Activated CD8-positive, alpha-beta memory T cell treated with anti-CD3 and anti-CD28 coated beads, Interleukin-2, amount 50 U/mL, for 1 hour (primary cell): ENCODE data around the gene LRRC8E.
"Not testable (repeated sequence)": the region's sequence is repeated elsewhere in the genome, so short reads cannot be mapped to it uniquely, and the experiment has no call there.

Source experiments
- DNase-seq: peaks from one replicate; pipeline ENCODE4 v3.0.0-alpha.2; 2020; ENCODE audit errors: extremely low read depth

LRRC8E gene

DNA sequence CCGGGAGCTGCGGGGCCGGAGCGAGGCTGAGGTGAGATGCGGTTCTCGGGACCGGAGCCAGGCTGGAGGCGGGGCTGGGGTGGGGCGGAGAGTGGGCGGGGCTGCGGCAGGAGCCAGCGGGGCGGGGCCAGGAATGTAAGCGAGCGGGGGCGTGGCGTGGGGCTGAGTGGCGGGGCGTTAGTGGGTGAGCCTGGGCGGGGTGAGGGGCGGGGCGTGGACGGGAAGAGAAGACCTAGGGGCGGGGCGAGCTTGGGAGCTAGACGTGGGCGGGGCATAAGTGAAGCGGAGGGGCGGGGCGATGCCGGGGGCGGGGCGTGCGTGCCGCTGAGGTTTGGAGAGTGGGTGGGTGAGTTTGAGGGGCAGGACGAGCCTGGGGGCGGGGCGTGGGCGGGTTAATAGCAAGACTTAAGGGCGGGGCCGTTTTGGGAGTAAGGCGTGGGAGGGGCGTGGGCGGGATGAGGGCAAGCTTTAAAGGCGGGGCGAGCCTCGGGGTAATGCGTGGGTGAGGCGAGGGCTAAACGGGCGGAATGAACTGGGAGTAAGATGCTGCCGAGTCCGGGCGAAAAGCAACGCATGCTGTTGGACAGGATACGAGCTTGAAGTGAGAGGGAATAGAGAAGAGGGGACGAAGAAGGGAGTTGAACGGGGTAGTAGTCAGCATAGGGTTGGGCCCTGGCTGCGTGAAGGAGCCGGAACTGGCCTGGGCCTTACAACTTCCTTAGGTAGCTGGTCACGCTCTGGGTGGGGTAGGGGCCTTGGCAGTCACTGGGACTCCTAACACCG, 32.4 kb downstream of the LRRC8E start:
- peak; percentile 100 for DNase-seq

DNA sequence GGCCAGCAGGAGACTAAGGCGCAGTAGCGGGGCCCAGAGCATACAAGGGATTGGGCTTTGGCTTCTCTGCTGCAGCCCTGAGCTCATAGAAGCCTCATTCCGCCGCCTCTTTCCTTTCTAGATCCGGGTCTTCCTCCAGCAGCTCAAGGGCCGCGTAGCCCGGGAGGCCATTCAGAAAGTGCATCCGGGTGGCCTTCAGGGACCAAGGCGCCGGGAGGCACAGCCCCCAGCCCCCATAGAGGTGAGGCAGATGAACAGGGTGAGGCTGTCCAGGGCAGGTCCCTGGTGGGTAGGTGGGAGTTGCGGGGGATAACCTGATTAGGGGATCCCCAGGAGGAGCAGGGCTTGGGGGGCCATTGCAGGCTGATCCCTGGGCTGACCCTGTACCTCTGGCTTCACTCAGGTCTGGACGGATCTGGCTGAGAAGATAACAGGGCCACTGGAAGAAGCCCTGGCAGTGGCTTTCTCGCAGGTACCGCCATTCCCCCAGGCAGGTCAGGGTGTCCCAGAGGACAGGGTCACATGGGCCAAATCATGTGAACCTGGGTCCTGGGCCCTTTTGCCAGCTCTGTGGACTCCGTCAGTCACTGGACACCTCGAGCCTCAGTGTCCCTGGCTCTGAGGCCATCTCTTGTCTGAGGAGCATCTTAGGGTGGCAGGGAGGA, 33.1 kb downstream of the LRRC8E start:
- DNase-seq = no peak

DNA sequence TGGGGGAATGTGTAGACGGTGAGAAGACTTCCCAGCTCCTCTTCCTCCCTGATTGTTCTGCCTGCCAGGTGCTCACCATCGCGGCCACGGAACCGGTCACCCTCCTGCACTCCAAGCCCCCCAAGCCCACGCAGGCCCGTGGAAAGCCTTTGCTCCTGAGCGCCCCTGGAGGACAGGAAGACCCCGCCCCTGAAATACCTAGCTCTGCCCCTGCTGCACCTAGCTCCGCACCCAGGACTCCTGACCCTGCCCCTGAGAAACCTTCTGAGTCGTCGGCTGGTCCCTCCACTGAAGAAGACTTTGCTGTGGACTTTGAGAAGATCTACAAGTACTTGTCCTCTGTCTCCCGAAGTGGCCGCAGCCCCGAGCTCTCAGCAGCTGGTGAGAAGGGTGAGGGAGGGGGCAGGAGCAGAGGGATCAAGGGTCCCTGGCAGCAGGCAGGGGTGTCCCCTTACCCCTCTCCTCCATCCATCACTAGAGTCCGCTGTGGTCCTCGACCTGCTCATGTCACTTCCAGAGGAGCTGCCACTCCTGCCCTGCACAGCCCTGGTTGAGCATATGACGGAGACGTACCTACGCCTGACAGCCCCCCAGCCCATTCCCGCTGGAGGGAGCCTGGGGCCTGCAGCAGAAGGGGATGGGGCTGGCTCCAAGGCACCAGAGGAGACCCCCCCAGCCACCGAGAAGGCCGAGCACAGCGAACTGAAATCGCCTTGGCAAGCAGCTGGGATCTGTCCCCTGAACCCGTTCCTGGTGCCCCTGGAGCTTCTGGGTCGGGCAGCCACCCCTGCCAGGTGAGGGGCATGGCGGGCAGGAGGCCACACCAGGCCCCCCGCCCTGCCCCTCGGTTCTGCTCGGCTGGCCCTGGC, 33.9 kb downstream of the LRRC8E start:
- no peak for DNase-seq

DNA sequence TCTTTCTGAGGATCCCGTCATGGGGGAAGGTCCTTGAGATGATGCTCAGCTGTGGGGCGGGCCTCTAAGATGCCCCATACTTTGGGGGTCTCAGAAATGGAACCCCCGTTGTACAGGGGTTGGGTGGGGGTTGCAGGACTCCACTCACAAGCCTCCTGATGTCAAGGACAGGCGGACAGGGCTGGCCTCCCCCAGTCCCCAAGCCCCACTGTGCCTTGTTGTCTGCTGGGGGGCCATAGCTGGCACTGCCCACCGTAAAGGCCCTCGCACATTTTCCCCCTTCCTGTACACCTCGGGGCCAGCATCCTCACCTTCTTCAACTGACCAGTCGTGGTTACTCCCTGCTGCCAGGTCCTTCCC, 34.5 kb downstream of the LRRC8E start:
- DNase-seq = no peak

DNA sequence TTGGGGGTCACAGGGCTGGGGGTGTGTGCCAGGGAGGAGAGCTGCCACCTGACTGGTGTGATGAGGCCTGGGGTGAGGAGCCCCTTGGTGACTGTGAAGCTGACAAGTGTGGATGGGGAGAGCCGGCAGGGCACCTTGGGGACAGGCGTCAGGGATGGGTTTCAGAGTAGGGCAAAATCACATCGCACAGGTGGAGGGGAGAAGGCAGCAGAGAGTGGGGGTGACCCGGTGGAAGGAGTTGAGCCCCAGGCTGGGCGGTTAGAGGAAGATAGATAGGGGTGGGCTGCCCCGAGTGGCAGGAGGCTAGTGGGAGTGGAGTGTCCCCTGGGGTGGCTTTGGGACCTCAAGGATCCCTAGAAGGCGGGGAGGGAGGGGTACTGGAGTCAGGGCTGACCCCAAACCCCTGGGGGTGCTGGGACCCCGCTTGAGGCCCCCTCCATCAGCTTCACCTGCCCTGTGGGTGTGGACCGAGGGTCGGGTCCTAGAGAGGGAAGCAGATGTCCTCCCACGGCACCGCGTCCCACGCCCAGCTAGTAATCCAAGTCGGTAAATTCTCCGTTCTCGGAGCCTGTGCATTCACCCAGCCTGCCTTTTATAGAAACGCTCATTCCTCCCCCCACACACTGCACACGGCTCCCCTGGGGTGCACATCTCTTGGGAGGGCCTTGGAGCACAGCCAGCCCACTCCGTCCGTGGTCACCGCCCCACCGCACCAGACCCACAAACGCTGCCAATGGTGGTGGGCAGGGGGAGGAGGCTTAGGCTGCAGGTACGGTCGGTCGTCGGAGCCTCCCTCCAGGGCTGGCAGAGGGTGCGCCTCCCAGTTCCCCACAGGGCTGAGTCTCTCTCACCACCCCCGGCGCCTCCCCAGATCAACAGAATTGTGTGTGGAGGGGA, 35.2 kb downstream of the LRRC8E start:
- DNase-seq = no peak

DNA sequence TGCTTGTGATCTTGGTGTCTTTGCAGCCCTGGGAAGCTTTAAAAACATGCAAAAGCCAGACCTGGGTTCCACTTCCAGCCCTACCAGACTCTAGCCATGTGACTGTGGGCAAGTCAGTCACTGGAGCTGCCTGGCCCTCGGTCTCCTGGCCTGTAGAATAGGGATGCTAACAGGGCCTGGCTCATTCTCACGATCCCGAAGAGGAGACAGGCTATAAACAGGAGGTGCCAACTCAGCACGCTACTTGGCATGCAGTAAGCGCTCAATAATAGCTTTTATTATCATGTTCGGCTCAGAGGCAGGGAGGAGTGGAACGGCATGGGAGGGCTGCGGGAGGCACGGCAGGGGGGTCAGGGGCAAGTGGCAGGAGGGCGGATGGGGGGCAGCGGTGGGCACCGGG, 35.9 kb downstream of the LRRC8E start:
- no peak for DNase-seq

DNA sequence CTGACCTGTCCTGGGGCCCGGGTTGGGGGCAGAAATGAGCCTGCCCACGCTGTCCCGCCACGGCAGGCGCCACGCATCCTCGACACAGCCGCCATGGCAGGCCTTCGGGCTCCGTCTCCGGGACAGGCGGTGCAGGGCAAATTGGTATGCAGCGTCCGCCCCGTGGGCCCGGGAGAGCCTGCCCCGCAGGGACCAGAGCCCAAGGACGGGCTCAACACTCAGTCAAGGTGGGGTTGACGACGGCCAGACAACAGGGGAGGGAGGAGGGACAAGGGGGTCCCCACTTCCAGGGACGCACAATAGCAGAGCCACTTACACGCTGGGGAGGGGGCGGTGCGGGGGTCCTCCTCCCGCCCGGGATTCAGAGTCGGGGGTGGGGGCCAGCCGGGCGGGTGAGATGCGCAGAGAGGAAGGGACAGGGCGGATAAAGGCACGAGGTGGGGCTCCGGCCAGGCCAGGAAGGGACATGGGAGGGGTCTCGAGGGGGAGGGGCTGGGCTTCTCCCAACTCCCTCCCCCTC, 36.4 kb downstream of the LRRC8E start:
- no peak for DNase-seq

DNA sequence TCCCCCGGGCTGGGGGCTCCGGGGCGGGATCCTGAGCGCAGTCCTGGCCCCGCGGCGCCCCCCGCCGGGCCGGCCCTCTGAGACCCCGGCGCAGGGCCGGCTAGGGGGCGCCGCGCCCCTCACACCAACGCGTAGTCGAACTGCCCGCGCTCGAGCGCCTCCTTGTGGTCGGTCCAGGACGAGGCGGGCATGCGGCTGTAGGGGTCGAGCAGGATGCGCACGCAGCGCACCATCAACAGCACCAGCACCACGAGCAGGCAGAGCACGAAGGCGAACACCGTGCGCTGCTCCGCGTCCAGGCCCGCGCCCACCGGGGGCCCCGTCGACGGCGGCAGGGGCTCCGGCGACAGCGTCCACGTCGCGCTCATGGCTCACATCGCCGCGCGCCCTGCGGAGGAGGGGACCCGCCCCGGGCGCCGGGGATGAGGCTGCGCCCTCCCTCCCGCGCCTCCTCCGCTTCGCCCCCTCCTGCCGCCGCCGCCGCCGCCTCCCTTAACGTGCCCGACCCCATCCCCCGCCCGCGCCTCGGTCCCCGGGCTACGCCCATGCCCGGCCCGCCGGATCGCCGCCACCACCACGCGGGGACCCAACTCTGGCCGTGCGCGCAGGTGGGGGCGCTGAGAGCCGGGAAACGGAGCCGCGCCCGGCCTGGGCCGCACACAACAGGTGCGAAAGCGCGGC, 37.0 kb downstream of the LRRC8E start:
- DNase-seq = no peak

DNA sequence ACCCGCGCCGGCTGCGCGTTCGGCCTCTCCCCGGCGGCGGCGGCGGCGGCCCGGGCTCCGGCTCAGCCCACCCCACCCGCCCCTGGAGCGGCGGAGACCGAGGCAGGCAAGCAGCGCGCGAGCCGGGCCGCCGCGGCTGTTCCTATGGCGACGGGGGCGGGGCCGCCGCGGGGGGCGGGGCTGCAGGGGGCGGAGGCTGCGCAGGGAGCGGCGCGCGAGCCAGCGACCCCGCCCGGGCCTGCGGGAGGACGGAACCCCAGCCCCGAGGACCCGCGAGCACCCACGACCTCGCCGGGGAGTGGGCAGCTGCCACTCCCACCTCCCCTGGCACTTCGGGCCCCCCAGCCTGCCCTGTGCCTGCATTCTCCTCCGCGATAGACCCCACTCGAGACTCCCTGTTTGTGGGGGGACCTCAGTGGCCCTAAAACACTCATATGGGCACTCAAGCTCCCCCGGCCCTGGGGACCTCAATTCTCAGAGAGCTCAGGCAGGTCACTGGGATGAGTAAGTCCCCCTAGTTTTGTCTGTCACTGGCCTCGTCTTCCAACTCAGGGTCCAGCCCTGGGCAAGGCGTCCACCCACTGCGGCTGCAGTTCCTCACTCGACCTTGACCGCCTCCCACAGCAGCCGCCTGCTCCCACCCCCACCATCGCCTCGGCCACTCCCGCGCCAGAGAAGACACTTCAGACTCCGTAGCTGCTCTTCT, 37.9 kb downstream of the LRRC8E start, which contains the start of gene CTXN1:
TSS of gene CTXN1 (minus strand) at position 115 of the 706 bp plus-strand sequence. CDS start 597 bp downstream, outside the sequence.
- no peak for DNase-seq

DNA sequence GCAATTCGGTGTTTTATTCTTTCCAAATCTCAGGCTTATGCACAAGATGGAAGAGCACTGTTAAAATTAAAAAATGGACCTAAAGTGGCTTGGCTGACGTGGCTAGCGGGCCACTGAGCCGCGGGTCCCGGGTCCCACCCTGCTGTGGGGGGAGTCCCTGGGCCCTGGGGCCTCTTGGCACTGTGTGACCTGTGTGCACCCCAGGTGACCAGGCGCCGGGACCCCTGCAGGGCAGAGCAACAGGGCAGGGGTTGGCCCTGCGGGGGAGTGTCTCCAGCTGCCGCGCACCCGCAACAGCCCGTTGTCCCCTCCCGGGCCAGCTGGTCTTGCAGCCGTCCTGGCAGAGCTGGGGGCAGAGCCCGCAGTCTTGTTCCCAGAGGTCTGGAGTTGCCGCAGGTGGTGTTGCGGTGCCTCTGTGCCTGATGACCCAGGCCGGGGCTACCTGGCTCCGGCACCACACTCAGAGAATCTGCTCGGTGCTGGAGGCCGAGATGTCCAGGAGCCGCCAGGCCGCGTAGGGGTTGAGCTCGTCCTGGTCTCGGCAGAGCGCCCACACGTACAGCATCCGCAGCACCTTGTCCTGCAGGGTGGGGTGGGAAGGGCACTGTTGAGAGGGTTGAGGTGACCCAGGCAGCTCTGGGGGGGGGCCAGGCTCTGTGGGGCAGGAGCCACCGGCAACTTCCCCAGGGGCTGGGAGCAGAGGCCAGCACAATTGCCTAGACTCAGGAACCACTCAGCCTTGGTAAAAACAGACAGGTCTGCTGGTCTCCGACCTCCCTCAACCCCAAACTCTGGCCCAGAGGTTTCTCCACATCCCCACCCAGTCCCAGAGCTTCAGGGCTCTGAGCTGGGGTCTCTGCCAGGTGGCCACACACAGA, 38.7 kb downstream of the LRRC8E start:
- DNase-seq = no peak

DNA sequence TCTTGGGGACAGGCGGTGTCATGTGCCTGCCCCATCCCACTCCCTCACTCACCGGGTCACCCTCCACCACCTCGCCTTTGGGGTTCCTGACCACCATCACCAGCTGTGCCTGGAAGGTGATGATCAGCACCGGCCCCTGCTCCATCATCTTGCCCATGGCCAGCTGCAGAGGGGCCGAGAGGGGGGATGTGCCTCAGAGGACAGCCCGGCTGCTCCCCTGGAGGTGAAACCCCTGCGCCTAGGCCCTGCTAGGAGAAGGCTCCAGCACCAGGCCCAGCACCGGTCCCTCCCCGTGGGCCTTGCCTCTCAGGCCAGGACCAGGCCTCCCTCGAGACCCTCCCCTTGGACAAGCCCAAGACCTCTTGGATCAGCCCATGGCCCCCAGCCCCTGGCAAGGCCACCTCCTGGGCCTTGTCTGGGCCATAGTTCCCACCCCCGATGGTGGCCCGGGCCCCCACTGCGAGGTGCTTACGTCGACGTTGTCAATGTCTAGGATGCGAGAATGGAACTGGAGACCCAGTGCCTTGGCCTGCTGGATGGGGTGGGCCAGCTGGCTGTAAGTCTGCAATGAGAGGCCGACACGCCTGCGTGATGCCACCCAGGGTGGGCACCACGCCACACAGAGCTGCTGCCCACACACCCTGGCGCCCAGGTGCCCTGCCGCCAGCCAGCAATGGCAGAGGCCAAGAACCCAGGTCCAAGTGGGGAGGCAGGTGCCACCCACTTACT, 39.5 kb downstream of the LRRC8E start:
- no peak for DNase-seq

DNA sequence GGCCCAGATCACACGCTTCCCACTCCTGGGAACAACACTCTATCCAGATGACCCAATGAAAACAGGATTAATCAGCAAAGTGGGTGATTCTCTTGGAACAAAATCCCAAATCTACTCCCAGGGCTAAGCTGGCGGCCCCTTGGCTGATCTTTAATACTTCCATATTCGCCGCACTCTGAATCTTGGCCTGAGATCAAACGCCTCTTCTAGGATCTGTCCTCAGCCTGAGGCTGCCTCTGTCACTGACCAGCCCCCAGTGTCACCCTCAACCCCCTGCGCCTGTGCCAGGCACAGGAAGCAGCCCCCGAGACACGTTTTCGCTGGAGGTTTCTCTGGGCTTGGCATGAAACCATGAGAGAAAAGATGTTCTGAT, 40.0 kb downstream of the LRRC8E start:
- DNase-seq = no peak

DNA sequence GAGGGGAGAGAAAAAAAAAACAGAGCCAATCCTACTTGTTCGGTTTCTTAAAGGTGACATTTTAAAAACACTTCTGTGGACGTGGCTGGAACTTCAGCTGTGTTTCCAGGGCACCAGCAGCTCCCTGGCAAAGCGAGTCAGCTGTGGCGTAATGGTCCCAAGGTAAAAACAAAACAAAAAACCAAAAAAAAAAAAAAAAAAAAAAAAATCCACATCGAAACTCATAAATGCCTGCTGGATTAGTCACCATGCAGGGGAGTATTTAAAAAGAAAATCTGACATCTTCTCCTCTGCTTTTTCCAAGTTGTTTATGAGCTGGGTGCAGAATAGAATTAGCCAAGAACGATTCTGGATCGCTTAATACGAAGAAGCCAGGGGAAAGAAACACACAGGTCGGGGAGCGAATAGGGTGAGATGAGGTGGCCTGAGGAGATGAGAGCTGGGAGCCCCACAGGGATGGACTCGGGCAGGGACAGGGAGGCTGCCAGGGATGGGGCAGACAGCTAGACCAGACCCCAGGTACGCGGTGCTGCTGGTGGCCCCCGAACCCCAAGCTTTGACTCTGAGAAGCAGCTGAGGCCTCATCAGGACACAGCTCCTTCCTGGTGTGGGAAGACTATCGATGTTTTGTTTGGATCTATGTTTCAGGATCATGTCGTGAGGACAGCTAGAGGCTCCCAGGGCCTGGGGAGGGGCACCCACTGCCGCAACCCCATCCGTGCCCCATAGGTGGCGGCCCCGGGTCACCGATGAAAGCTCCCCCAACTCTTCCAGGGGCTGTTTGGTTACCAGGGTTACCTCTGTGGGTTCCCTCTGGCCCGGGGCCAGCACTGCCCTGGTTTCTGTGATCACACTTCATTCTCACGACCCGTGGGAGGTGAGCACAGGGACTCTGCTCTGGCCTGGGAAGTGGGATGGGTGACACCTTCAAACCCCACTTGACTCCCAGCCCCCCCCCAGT, 40.7 kb downstream of the LRRC8E start:
- DNase-seq = peak; percentile 57

DNA sequence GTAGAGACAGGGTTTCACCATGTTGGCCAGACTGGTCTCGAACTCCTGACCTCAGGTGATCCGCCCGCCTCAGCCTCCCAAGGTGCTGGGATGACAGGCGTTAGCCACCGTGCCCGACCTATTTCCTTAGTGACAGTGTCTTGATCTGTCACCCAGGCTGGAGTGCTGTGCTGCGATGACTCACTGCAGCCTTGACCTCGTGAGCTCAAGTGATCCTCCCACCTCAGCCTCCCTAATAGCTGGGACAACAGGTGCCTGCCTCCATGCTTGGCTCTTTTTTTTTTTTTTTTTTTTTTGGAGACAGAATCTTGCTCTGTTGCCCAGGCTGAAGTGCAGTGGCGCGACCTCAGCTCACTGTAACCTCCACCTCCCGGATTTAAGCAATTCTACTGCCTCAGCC, 41.7 kb downstream of the LRRC8E start:
- not testable (repeated sequence) for DNase-seq

DNA sequence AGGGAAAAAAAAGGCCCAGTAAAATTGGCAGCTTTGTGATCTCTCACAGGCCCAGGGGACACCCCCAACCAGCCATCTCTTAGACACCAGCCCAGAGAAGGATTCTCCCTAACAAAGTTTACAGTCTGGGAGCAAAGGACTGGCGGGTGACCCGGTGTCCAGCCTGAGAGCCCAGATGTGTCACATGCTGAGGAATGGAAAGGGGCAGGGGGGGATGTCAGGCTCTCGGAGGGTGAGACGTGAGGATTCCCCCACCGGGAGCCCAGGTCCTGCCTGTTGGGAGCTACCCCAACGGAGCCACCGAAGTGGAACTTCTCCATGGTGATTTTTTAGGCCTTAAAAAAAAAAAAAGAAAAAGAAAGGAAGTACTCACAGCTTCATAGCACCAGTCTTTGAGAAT, 42.5 kb downstream of the LRRC8E start:
- DNase-seq = no peak

DNA sequence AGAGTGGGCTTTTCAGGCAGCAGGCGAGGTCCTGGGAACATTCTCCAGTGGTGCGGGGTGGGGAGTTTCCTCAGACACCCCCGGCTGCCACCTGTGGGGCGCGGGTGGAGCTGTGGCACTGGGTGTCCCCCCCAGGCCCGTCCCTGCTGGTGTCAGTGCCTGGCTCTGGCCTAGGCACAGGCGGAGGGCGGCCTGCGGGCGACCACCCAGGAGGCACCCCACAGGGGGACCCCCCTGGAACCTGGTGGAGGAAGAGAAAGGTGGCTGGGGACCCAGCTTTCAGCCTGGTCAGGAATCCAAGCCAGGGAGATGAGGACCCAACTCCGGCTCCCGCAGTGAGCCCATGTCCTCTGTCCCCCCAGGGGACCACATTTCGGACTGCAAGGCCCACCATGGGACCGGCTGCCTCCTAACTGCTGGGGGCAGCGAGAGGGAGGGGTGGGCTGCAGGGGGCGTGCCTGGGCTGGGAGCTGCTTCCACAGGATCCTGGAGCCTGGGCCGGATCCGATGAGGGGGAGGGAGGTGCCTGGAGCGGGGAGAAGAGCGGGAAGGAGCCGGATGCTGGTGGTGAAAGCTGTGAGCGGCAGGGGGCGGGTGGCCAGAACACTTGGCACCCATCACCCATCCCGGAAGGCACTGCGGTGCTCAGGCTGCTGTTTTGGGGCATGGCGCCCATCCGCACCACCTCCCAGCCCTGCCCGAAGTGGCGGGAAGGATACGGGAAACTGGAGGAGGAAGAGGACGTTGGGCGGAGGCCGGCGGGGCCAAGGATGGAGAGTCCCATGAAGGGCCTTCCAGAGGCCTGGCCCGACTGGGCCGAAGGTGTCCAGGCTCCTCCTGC, 43.1 kb downstream of the LRRC8E start:
- DNase-seq = no peak
